Mammary epithelial cell (primary cell): ENCODE data around the gene SFXN1.

Experiments used
- CTCF ChIP-seq, 2 donors: IDR thresholded peaks in 1 of 2; conservative IDR thresholded peaks in 1 of 2; 2 replicates each; pipeline ENCODE4 v1.5.1; 2011 to 2012; ENCODE audit warnings: inconsistent platforms in 2 of 2, low read length in 2 of 2, mild to moderate bottlenecking in 2 of 2, control low read depth in 1 of 2, low read depth in 1 of 2; ENCODE audit not compliant: insufficient read depth in 1 of 2; ENCODE audit errors: extremely low read depth in 1 of 2
- EZH2 ChIP-seq: IDR thresholded peaks from 2 replicates; pipeline ENCODE4 v1.6.1; 2012; ENCODE audit warnings: low read length, inconsistent platforms, borderline replicate concordance

GRCh38 chr5:175567954-175568353 is 89.6 kb downstream of the SFXN1 start:
- TF ChIP-seq CTCF (conservative IDR thresholded peaks at IDR 0.05 in 1 of 2, IDR thresholded peaks at IDR 0.05 in 1 of 2; ENCODE audit: extremely low read depth in 1 of 2, insufficient read depth in 1 of 2, low read depth in 1 of 2, low read length in 2 of 2) (no peak), EZH2 (no peak)
